Measurements from ENCODE around the gene RGL3. TPM values are rescaled to one million over a fixed set of nuclear protein-coding genes. Genes with fewer than 3 reads are reported as not detected.

Gene RGL3
- total and polyA plus RNA-seq, 2 donors (not counting 1 experiment from before 2014, with no cell fraction given) = 0.20 to 4.0 TPM

DNA sequence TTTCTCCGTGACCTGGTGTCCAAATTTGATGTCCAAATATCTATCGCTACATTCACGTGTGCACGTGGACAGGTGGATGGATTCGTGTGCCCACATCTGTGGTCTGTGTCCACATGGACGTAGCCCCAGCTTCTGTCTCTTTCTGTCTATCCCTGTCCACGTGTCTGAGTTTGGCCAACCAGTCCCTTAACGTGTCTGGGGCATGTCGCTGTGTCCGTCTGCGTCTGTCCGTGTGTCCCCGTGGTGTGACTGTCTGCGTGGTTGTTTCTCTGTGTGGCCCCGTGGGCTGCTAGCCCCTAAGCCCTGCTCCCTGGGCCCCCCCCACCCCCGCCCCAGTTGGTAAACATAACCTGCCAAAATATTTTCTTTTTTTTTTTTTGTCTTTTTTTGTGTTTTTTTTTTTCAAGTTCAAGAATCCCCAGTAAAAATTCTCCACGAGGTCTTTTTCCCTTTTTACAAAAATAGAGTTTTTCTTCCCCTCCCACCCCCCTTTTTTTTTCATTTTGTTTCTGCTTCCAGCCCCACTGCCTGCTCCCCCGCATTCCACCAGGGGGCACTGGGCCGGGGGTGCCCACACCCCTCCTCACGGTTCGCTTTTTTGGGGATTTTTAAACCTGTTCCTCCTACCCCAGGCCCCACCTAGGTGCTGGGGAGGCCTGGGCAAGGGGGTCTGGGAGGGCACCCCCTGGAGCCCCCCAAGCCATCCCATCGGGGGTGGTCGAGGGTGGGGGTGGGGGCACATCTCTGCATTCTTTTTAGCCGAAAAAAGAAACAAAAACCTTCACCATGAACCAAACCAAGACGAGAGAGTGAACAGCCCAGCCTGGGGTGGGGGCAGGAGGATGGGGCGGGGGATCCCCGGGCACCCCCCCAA lies 34.6 kb upstream of the RGL3 start:
- no peak overlapping the region for H3K27ac ChIP-seq (ENCODE audit: insufficient read depth, low read length)
- no peak for TF ChIP-seq EZH2 (IDR thresholded peaks at IDR 0.05; ENCODE audit: low read length, missing control alignments)
- TF ChIP-seq, protein P1, sequence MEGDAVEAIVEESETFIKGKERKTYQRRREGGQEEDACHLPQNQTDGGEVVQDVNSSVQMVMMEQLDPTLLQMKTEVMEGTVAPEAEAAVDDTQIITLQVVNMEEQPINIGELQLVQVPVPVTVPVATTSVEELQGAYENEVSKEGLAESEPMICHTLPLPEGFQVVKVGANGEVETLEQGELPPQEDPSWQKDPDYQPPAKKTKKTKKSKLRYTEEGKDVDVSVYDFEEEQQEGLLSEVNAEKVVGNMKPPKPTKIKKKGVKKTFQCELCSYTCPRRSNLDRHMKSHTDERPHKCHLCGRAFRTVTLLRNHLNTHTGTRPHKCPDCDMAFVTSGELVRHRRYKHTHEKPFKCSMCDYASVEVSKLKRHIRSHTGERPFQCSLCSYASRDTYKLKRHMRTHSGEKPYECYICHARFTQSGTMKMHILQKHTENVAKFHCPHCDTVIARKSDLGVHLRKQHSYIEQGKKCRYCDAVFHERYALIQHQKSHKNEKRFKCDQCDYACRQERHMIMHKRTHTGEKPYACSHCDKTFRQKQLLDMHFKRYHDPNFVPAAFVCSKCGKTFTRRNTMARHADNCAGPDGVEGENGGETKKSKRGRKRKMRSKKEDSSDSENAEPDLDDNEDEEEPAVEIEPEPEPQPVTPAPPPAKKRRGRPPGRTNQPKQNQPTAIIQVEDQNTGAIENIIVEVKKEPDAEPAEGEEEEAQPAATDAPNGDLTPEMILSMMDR (conservative IDR thresholded peaks at IDR 0.05 in 1 of 2, IDR thresholded peaks at IDR 0.05 in 1 of 2; ENCODE audit: low read depth in 1 of 2, low read length in 2 of 2) = peak; percentile 30 to 38
- no peak overlapping the region for H3K4me3 ChIP-seq (replicated peaks in 1 of 4; ENCODE audit: control extremely low read depth in 1 of 4, insufficient read depth in 1 of 4, low read depth in 3 of 4, low read length in 4 of 4)
- no peak overlapping the region for H3K4me2 ChIP-seq (ENCODE audit: extremely low read depth, insufficient read depth, low read length)
- H3K36me3 ChIP-seq (ENCODE audit: control insufficient read depth, insufficient read depth, low read length) = peaks cover 5% of the 10 kb centered on the region
- H4K20me1 ChIP-seq (ENCODE audit: control insufficient read depth, extremely low read depth, insufficient read depth, low read length) = no peaks in the 10 kb centered on the region
- no peak for DNase-seq (ENCODE audit: low read depth in 2 of 2)
- no peaks in the 10 kb centered on the region for H3K9me3 ChIP-seq (ENCODE audit: control insufficient read depth, insufficient read depth, low read depth, low read length)
- H3K27me3 ChIP-seq (ENCODE audit: control insufficient read depth, insufficient read depth, low read length) = no peaks in the 10 kb centered on the region
- no peak overlapping the region for H3K9ac ChIP-seq (ENCODE audit: insufficient read depth, low read length)
- H3K79me2 ChIP-seq (ENCODE audit: control insufficient read depth, insufficient read depth, low read length) = no peaks in the 10 kb centered on the region
- H3K4me1 ChIP-seq (ENCODE audit: control insufficient read depth, extremely low read depth, insufficient read depth, low read length) = no peaks in the 10 kb centered on the region
- no peak overlapping the region for H2AFZ ChIP-seq (ENCODE audit: low read length)

DNA sequence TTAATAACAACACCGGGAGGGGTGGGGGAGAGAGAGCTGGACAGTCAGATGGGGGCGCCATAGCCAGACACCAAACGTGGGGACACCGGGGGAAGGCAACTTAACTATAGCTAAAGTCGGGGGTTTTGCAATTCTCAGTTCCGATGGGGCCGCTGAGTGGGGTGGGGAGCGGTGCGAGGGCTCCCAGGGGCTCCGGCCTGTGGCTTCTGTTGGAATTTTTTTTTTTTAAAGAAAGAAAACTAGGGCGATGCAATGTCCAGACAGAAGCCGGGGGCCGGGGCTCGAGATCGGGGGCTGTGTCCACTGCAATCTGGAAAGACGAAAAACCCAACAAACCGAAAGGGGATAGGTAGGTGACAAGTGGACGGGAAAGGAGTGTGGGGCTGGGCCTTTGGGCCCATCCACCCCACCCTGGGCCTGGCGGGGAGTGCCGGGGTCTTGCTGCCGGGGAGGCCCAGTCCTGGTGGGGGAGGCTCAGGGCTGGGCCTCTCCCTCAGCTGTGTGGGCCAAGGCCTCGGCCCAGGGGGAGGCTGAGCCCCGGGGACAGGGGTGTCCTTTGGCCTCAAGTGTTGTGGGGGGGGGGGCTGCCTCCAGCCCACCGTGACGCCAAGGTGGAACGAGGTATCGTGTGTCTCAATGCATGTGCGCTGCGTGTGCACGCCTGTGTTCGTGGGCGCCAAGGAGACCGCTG lies 33.7 kb upstream of the RGL3 start:
- Histone ChIP-seq H3K4me1 (ENCODE audit: control insufficient read depth, extremely low read depth, insufficient read depth, low read length) (no peaks in the 10 kb centered on the region), H3K36me3 (ENCODE audit: control insufficient read depth, insufficient read depth, low read length) (peaks cover 9% of the 10 kb centered on the region), H3K9me3 (ENCODE audit: control insufficient read depth, insufficient read depth, low read depth, low read length) (no peaks in the 10 kb centered on the region), H2AFZ (ENCODE audit: low read length) (no peak overlapping the region), H3K27ac (ENCODE audit: insufficient read depth, low read length) (no peak overlapping the region), H3K79me2 (ENCODE audit: control insufficient read depth, insufficient read depth, low read length) (no peaks in the 10 kb centered on the region), H3K9ac (ENCODE audit: insufficient read depth, low read length) (no peak overlapping the region), H3K4me3 (replicated peaks in 1 of 4; ENCODE audit: control extremely low read depth in 1 of 4, insufficient read depth in 1 of 4, low read depth in 3 of 4, low read length in 4 of 4) (no peak overlapping the region), H3K27me3 (ENCODE audit: control insufficient read depth, insufficient read depth, low read length) (no peaks in the 10 kb centered on the region), H4K20me1 (ENCODE audit: control insufficient read depth, extremely low read depth, insufficient read depth, low read length) (no peaks in the 10 kb centered on the region), H3K4me2 (ENCODE audit: extremely low read depth, insufficient read depth, low read length) (no peak overlapping the region)
- no peak for DNase-seq (ENCODE audit: low read depth in 2 of 2)
- TF ChIP-seq EZH2 (IDR thresholded peaks at IDR 0.05; ENCODE audit: low read length, missing control alignments) = no peak
- TF ChIP-seq, protein P1 (conservative IDR thresholded peaks at IDR 0.05 in 1 of 2, IDR thresholded peaks at IDR 0.05 in 1 of 2; ENCODE audit: low read depth in 1 of 2, low read length in 2 of 2) = peak; percentile 14 to 20

DNA sequence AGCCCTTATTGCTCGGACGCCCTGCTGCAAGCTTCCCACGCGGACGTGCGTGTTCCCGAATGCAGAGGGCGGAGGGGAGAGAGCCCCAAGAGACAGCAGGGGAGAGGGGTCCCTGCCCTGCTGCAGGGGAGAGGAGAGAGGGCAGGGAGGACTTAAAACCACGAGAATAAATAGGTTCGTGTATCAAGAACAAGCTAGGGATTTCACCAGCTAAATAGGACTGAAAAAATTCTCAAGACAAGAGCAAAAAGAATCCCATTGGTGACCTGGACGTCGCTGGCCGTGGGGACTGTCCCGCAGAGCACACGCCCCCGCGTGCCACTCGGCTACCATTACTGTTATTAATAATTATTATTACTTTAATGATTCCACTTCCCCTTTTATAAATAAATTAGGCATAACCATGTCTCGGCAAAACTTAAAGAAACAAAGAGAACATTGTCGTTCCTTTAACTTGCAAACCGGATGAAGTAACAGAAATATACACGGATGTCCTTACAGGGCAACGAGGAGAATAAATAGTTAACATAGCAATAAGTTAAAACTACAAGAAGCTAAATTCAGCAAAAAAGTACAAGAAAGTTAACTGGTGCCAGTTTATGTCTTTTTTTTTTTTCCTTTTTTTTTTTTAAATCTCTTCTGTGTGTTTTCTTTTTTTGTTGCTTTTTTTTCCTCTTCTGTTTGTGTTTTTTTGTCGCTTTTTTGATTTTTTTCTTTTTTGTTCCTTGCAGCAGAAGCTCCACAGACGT lies 32.9 kb upstream of the RGL3 start:
- no peaks in the 10 kb centered on the region for H3K4me1 ChIP-seq (ENCODE audit: control insufficient read depth, extremely low read depth, insufficient read depth, low read length)
- DNase-seq (ENCODE audit: low read depth in 2 of 2) = no peak
- peaks cover 14% of the 10 kb centered on the region for H3K36me3 ChIP-seq (ENCODE audit: control insufficient read depth, insufficient read depth, low read length)
- no peak overlapping the region for H3K27ac ChIP-seq (ENCODE audit: insufficient read depth, low read length)
- H3K27me3 ChIP-seq (ENCODE audit: control insufficient read depth, insufficient read depth, low read length) = no peaks in the 10 kb centered on the region
- H3K9me3 ChIP-seq (ENCODE audit: control insufficient read depth, insufficient read depth, low read depth, low read length) = no peaks in the 10 kb centered on the region
- no peak overlapping the region for H2AFZ ChIP-seq (ENCODE audit: low read length)
- no peak for TF ChIP-seq EZH2 (IDR thresholded peaks at IDR 0.05; ENCODE audit: low read length, missing control alignments)
- TF ChIP-seq, protein P1 (conservative IDR thresholded peaks at IDR 0.05 in 1 of 2, IDR thresholded peaks at IDR 0.05 in 1 of 2; ENCODE audit: low read depth in 1 of 2, low read length in 2 of 2) = no peak
- no peak overlapping the region for H3K9ac ChIP-seq (ENCODE audit: insufficient read depth, low read length)
- H4K20me1 ChIP-seq (ENCODE audit: control insufficient read depth, extremely low read depth, insufficient read depth, low read length) = no peaks in the 10 kb centered on the region
- no peak overlapping the region for H3K4me2 ChIP-seq (ENCODE audit: extremely low read depth, insufficient read depth, low read length)
- no peaks in the 10 kb centered on the region for H3K79me2 ChIP-seq (ENCODE audit: control insufficient read depth, insufficient read depth, low read length)
- H3K4me3 ChIP-seq (replicated peaks in 1 of 4; ENCODE audit: control extremely low read depth in 1 of 4, insufficient read depth in 1 of 4, low read depth in 3 of 4, low read length in 4 of 4) = peak overlapping the region in 1 of 4 experiments; percentile 19
